HepG2 (cell line): ENCODE data around the gene ENDOD1. TPM values are rescaled to one million over a fixed set of nuclear protein-coding genes. Genes with fewer than 3 reads are reported as not detected.

ENCODE experiments used
- FOXA3 ChIP-seq: IDR thresholded peaks from 2 replicates; pipeline ENCODE4 v1.6.1; 2016; ENCODE audit warnings: missing genetic modification reagents, missing compliant biosample characterization
- HOXA5 ChIP-seq: sonication (generic); formaldehyde crosslinking; IDR thresholded peaks from 2 replicates; pipeline ENCODE4 v1.4.0; 2020; ENCODE audit warnings: missing genetic modification reagents
- KLF6 ChIP-seq: IDR thresholded peaks from 2 replicates; pipeline ENCODE4 v1.8.0; 2016; ENCODE audit warnings: missing biosample characterization, missing genetic modification reagents
- MEIS2 ChIP-seq: sonication (generic); formaldehyde crosslinking; IDR thresholded peaks from 2 replicates; pipeline ENCODE4 v1.9.0; 2021; ENCODE audit warnings: mild to moderate bottlenecking, missing genetic modification reagents
- MTF2 ChIP-seq: sonication (generic); formaldehyde crosslinking; IDR thresholded peaks from 2 replicates; pipeline ENCODE4 v1.5.0; 2020; ENCODE audit warnings: missing genetic modification reagents, borderline replicate concordance
- POLR2AphosphoS2 ChIP-seq: IDR thresholded peaks from 2 replicates; pipeline ENCODE4 v1.6.1; 2011; ENCODE audit warnings: low read depth, low read length, improper control_type of control experiment
- SALL1 ChIP-seq: sonication (generic); formaldehyde crosslinking; IDR thresholded peaks from 2 replicates; pipeline ENCODE4 v1.8.0; 2022; ENCODE audit warnings: mild to moderate bottlenecking, missing genetic modification reagents
- SAP130 ChIP-seq: IDR thresholded peaks from 2 replicates; pipeline ENCODE4 v1.6.1; 2016; ENCODE audit warnings: low read depth
- SMYD3 ChIP-seq: sonication (generic); formaldehyde crosslinking; IDR thresholded peaks from 2 replicates; pipeline ENCODE4 v1.8.1; 2023; ENCODE audit warnings: mild to moderate bottlenecking, missing genetic modification reagents
- SSRP1 ChIP-seq: IDR thresholded peaks from 2 replicates; pipeline ENCODE4 v1.6.1; 2016; ENCODE audit warnings: control low read depth
- SYNCRIP ChIP-seq: fragments of 200-400 bp; formaldehyde crosslinking; IDR thresholded peaks from 2 replicates; pipeline ENCODE4 v1.6.1; 2018; ENCODE audit warnings: mild to moderate bottlenecking, low read depth, low read length; ENCODE audit not compliant: insufficient read depth
- ZNF138 ChIP-seq: sonication (generic); formaldehyde crosslinking; IDR thresholded peaks from 2 replicates; pipeline ENCODE4 v1.5.0; 2020; ENCODE audit warnings: mild to moderate bottlenecking, low read depth, missing genetic modification reagents
- ZNF367 ChIP-seq: sonication (generic); formaldehyde crosslinking; IDR thresholded peaks from 2 replicates; pipeline ENCODE4 v1.4.0; 2020; ENCODE audit warnings: missing genetic modification reagents, borderline replicate concordance
- ZNF570 ChIP-seq: sonication (generic); formaldehyde crosslinking; IDR thresholded peaks from 2 replicates; pipeline ENCODE4 v1.4.0; 2020; ENCODE audit warnings: mild to moderate bottlenecking, missing genetic modification reagents, borderline replicate concordance
- ZNF589 ChIP-seq: sonication (generic); formaldehyde crosslinking; conservative IDR thresholded peaks from 2 replicates; pipeline ENCODE4 v1.8.0; 2022; ENCODE audit warnings: mild to moderate bottlenecking, moderate library complexity, missing genetic modification reagents
- ZNF598 ChIP-seq: sonication (generic); formaldehyde crosslinking; IDR thresholded peaks from 2 replicates; pipeline ENCODE4 v1.5.1; 2020; ENCODE audit warnings: mild to moderate bottlenecking, missing genetic modification reagents, borderline replicate concordance
- ZNF678 ChIP-seq: sonication (generic); formaldehyde crosslinking; IDR thresholded peaks from 2 replicates; pipeline ENCODE4 v1.4.0; 2020; ENCODE audit warnings: mild to moderate bottlenecking, missing genetic modification reagents
- polyA plus RNA-seq, 8 experiments: library from polyadenylated mRNA; depleted of rRNA in 3 of 8; stranded (reverse) in 7 of 8; unstranded in 1 of 8; fragments of >200 nt; fragmentation: Illumina TruSeq in 4 of 8; extraction: Trizol in 4 of 8; gene quantifications; 2 replicates each; pipeline versions ENCODE4 v1.2.1 to v1.2.3, GENCODE V29; 2011 to 2016; ENCODE audit warnings: low read depth in 4 of 8, missing spikeins in 1 of 8, mixed read lengths in 1 of 8; ENCODE audit not compliant: insufficient read depth in 1 of 8
- total RNA-seq, 5 experiments: library from RNA; depleted of rRNA; stranded (reverse); fragments of >200 nt; fragmentation: Illumina TruSeq; extraction: Trizol; gene quantifications; 2 replicates each; pipeline ENCODE4 v1.2.3, GENCODE V29; 2016; ENCODE audit warnings: low read depth in 1 of 5
- TF ChIP-seq, protein P1 (sequence below): sonication (generic); formaldehyde crosslinking; IDR thresholded peaks from 2 replicates; pipeline ENCODE4 v1.5.1; 2020; ENCODE audit warnings: missing genetic modification reagents, mild to moderate bottlenecking, borderline replicate concordance
- TF ChIP-seq, protein P2 (sequence below): sonication (generic); formaldehyde crosslinking; IDR thresholded peaks from 2 replicates; pipeline ENCODE4 v1.4.0; 2020; ENCODE audit warnings: mild to moderate bottlenecking, missing genetic modification reagents
- TF ChIP-seq, protein P3 (sequence below): sonication (generic); formaldehyde crosslinking; conservative IDR thresholded peaks from 2 replicates; pipeline ENCODE4 v1.4.0; 2020; ENCODE audit warnings: missing genetic modification reagents

The ENDOD1 gene
- total and polyA plus RNA-seq, 2 of the 13 experiments (the other 11 are each of a cell fraction or from before 2014, with no cell fraction given): 2.0 to 6.8 TPM

- TF ChIP-seq KLF6 (CRISPR knock-in tag) (peak; percentile 37; the same call in 1 of the 2 replicates), SYNCRIP (no peak), SAP130 (CRISPR knock-in tag) (peak; percentile 60), SSRP1 (CRISPR knock-in tag) (no peak), ZNF589 (0 out of 2 replicates have a peak, but pooled peaks have one; percentile 67), HOXA5 (CRISPR knock-in tag) (peak; percentile 72), SALL1 (CRISPR knock-in tag) (peak; percentile 78), ZNF367 (CRISPR knock-in tag) (no peak), ZNF570 (no peak), SMYD3 (CRISPR knock-in tag) (no peak), MTF2 (CRISPR knock-in tag) (no peak), FOXA3 (CRISPR knock-in tag) (no peak), ZNF678 (0 out of 2 replicates have a peak, but pooled peaks have one; percentile 40), POLR2AphosphoS2 (no peak), MEIS2 (CRISPR knock-in tag) (no peak), ZNF598 (CRISPR knock-in tag) (no peak), ZNF138 (no peak)
- TF ChIP-seq, protein P1, sequence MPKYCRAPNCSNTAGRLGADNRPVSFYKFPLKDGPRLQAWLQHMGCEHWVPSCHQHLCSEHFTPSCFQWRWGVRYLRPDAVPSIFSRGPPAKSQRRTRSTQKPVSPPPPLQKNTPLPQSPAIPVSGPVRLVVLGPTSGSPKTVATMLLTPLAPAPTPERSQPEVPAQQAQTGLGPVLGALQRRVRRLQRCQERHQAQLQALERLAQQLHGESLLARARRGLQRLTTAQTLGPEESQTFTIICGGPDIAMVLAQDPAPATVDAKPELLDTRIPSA: no peak
- TF ChIP-seq, protein P2, sequence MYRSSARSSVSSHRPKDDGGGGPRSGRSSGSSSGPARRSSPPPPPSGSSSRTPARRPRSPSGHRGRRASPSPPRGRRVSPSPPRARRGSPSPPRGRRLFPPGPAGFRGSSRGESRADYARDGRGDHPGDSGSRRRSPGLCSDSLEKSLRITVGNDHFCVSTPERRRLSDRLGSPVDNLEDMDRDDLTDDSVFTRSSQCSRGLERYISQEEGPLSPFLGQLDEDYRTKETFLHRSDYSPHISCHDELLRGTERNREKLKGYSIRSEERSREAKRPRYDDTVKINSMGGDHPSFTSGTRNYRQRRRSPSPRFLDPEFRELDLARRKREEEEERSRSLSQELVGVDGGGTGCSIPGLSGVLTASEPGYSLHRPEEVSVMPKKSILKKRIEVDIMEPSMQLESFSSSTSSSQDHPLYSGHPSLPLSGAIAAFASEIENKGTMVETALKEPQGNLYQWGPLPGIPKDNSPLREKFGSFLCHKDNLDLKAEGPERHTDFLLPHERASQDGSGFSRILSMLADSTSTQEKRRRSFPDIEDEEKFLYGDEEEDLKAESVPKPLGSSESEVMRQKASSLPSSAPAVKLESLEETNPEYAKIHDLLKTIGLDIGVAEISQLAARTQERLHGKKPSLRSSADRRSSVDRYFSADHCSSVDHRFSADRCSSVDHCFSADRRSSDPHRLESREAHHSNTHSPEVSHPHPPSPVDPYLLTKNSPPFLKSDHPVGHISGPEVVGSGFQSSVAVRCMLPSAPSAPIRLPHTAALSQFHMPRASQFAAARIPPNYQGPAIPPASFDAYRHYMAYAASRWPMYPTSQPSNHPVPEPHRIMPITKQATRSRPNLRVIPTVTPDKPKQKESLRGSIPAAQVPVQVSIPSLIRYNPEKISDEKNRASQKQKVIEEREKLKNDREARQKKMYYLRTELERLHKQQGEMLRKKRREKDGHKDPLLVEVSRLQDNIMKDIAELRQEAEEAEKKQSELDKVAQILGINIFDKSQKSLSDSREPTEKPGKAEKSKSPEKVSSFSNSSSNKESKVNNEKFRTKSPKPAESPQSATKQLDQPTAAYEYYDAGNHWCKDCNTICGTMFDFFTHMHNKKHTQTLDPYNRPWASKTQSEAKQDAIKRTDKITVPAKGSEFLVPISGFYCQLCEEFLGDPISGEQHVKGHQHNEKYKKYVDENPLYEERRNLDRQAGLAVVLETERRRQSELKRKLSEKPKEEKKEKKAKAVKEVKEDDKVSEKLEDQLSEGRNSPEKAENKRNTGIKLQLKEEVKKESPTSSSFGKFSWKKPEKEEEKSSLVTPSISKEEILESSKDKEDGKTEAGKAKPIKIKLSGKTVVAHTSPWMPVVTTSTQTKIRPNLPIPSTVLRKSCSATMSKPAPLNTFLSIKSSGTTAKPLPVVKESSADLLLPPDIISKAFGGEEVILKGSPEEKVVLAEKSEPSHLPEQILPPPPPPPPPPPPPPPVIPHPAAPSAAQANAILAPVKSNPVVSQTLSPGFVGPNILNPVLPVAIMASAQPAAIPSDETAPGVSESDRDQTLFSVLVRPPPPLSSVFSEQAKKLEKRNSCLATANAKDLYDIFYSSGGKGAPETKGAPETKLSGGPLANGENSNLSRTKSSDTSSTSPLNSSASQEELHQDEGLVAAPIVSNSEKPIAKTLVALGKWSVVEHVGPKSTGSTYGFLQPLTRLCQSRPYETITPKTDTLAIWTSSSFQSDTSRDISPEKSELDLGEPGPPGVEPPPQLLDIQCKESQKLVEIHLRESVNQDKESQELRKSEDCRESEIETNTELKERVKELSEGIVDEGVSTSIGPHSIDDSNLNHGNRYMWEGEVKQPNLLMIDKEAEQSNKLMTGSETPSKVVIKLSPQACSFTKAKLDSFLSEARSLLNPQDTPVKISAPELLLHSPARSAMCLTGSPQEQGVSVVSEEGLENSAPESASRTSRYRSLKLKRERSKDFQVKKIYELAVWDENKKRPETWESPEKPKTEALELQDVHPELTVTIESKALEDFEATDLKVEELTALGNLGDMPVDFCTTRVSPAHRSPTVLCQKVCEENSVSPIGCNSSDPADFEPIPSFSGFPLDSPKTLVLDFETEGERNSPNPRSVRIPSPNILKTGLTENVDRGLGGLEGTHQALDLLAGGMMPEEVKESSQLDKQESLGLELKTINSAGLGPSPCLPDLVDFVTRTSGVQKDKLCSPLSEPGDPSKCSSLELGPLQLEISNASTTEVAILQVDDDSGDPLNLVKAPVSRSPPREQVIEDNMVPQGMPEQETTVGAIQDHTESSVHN (CRISPR knock-in tag): no peak
- TF ChIP-seq, protein P3, sequence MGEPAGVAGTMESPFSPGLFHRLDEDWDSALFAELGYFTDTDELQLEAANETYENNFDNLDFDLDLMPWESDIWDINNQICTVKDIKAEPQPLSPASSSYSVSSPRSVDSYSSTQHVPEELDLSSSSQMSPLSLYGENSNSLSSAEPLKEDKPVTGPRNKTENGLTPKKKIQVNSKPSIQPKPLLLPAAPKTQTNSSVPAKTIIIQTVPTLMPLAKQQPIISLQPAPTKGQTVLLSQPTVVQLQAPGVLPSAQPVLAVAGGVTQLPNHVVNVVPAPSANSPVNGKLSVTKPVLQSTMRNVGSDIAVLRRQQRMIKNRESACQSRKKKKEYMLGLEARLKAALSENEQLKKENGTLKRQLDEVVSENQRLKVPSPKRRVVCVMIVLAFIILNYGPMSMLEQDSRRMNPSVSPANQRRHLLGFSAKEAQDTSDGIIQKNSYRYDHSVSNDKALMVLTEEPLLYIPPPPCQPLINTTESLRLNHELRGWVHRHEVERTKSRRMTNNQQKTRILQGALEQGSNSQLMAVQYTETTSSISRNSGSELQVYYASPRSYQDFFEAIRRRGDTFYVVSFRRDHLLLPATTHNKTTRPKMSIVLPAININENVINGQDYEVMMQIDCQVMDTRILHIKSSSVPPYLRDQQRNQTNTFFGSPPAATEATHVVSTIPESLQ (CRISPR knock-in tag): no peak
These were observed 22.4 kb upstream of the ENDOD1 start (continued) for GRCh38 chr11:95067039-95067840.
